ENCODE results near the gene HOTAIR.

Gene HOTAIR

GRCh38 chr12:54000116-54001114, 25.7 kb upstream of the HOTAIR start, which contains the start of gene HOXC9:
TSS of gene HOXC9 (plus strand) at chr12:54000161. CDS start at chr12:54000189, 28 bp downstream.
- no peak for DNase-seq (ENCODE audit: low read depth)

- DNase-seq (ENCODE audit: low read depth), result no peak
These were observed 24.9 kb upstream of the HOTAIR start for GRCh38 chr12:53999559-54000115.

GRCh38 chr12:53998900-53999236, 24.1 kb upstream of the HOTAIR start:
- DNase-seq (ENCODE audit: low read depth), result no peak

- no peak for DNase-seq (ENCODE audit: low read depth)
These were observed 23.6 kb upstream of the HOTAIR start for GRCh38 chr12:53998110-53998899.

- no peak for DNase-seq (ENCODE audit: low read depth)
These were observed 22.7 kb upstream of the HOTAIR start for GRCh38 chr12:53997204-53998109.

- no peak for DNase-seq (ENCODE audit: low read depth)
These were observed 21.8 kb upstream of the HOTAIR start for GRCh38 chr12:53996240-53997203.

- no peak for DNase-seq (ENCODE audit: low read depth)
These were observed 20.9 kb upstream of the HOTAIR start for GRCh38 chr12:53995378-53996239.

- DNase-seq (ENCODE audit: low read depth), result no peak
These were observed 20.2 kb upstream of the HOTAIR start for GRCh38 chr12:53995002-53995377.

GRCh38 chr12:53994264-53995001, 19.7 kb upstream of the HOTAIR start:
- no peak for DNase-seq (ENCODE audit: low read depth)

GRCh38 chr12:53994009-53994263, 19.2 kb upstream of the HOTAIR start:
- no peak for DNase-seq (ENCODE audit: low read depth)

- DNase-seq (ENCODE audit: low read depth), result no peak
These were observed 18.6 kb upstream of the HOTAIR start for GRCh38 chr12:53993162-53994008.

- DNase-seq (ENCODE audit: low read depth), result no peak
These were observed 17.7 kb upstream of the HOTAIR start for GRCh38 chr12:53992377-53992889.

- no peak for DNase-seq (ENCODE audit: low read depth)
These were observed 16.3 kb upstream of the HOTAIR start for GRCh38 chr12:53991077-53991460.

GRCh38 chr12:53990311-53991076, 15.7 kb upstream of the HOTAIR start:
- no peak for DNase-seq (ENCODE audit: low read depth)

GRCh38 chr12:53989227-53990113, 14.7 kb upstream of the HOTAIR start:
- no peak for DNase-seq (ENCODE audit: low read depth)
